SK-N-MC (cell line): ENCODE measurements around the gene FFAR4.

Experiments
- EZH2 ChIP-seq: fragments of 200-600 bp; sonication (generic); IDR thresholded peaks from one replicate; pipeline ENCODE4 v1.6.1; 2017; ENCODE audit warnings: antibody characterized with exemption
- POLR2AphosphoS5 ChIP-seq: IDR thresholded peaks from 2 replicates; pipeline ENCODE4 v1.6.1; 2012; ENCODE audit warnings: mild to moderate bottlenecking, low read depth, low read length, borderline replicate concordance

- no peak for TF ChIP-seq EZH2
- TF ChIP-seq POLR2AphosphoS5: no peak
Measured at GRCh38 chr10:93603023-93603422, 36.6 kb downstream of the FFAR4 start.
